ENCODE measurements around the gene PCK1. TPM values are rescaled to one million over a fixed set of nuclear protein-coding genes. Genes with fewer than 3 reads are reported as not detected.
A peak's percentile ranks its signal among the peaks of the same experiment; 100 is the strongest.

PCK1 gene
- total and polyA plus RNA-seq, 4 donors: 8.9 to 532 (median 314) TPM

GRCh38 chr20:57562541-57563465, 1.9 kb downstream of the PCK1 start (continued):
- TF ChIP-seq REST (IDR thresholded peaks at IDR 0.05) (peak; percentile 10), FOXA2 (IDR thresholded peaks at IDR 0.05) (peak; percentile 22), TAF1 (conservative IDR thresholded peaks at IDR 0.05) (no peak), SP1 (IDR thresholded peaks at IDR 0.05) (peak; percentile 14), FOXA1 (IDR thresholded peaks at IDR 0.05) (peak; percentile 52)
- TF ChIP-seq, protein P1, sequence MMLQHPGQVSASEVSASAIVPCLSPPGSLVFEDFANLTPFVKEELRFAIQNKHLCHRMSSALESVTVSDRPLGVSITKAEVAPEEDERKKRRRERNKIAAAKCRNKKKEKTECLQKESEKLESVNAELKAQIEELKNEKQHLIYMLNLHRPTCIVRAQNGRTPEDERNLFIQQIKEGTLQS (IDR thresholded peaks at IDR 0.05): no peak

DNA sequence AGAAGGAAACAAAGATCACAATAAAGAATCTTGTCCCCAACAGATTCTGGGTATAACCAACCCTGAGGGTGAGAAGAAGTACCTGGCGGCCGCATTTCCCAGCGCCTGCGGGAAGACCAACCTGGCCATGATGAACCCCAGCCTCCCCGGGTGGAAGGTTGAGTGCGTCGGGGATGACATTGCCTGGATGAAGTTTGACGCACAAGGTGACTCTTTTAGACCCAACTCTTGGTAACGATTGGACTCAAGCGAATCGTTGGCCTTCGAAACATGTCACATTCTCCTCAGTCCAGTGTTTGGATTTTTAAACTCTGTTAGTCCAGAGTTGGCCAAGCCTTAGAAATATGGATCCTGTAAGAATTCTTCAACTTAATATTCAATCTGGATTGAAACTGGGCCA, 2.6 kb downstream of the PCK1 start:
- Histone ChIP-seq H3K9me3 (ENCODE audit: control insufficient read depth in 4 of 4, low read length in 3 of 4) (no peaks in the 10 kb centered on the region), H3K36me3 (ENCODE audit: control insufficient read depth in 4 of 4, insufficient read depth in 3 of 4, low read depth in 1 of 4, low read length in 3 of 4) (peaks cover 0 to 5% (median 0%) of the 10 kb centered on the region in 4 donors), H3K4me3 (ENCODE audit: low read depth in 1 of 3, low read length in 3 of 3) (peak overlapping the region in 2 of 3 donors; percentile 15 to 67), H3K9ac (ENCODE audit: low read depth in 1 of 2, low read length in 2 of 2) (peak overlapping the region; percentile 40 to 90), H3K27ac (ENCODE audit: low read depth in 1 of 2, low read length in 2 of 2) (peak overlapping the region; percentile 86 to 89), H3K27me3 (ENCODE audit: control insufficient read depth in 4 of 4, insufficient read depth in 4 of 4, low read length in 3 of 4) (no peaks in the 10 kb centered on the region), H3K4me1 (ENCODE audit: control insufficient read depth in 4 of 4, insufficient read depth in 4 of 4, low read length in 3 of 4) (peaks cover under 1 to 45% (median 23%) of the 10 kb centered on the region in 4 donors)
- no peak for TF ChIP-seq TAF1 (conservative IDR thresholded peaks at IDR 0.05)
- TF ChIP-seq FOXA1 (IDR thresholded peaks at IDR 0.05): no peak
- no peak for TF ChIP-seq HNF4G (IDR thresholded peaks at IDR 0.05)
- TF ChIP-seq, protein P2, sequence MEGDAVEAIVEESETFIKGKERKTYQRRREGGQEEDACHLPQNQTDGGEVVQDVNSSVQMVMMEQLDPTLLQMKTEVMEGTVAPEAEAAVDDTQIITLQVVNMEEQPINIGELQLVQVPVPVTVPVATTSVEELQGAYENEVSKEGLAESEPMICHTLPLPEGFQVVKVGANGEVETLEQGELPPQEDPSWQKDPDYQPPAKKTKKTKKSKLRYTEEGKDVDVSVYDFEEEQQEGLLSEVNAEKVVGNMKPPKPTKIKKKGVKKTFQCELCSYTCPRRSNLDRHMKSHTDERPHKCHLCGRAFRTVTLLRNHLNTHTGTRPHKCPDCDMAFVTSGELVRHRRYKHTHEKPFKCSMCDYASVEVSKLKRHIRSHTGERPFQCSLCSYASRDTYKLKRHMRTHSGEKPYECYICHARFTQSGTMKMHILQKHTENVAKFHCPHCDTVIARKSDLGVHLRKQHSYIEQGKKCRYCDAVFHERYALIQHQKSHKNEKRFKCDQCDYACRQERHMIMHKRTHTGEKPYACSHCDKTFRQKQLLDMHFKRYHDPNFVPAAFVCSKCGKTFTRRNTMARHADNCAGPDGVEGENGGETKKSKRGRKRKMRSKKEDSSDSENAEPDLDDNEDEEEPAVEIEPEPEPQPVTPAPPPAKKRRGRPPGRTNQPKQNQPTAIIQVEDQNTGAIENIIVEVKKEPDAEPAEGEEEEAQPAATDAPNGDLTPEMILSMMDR (IDR thresholded peaks at IDR 0.05; ENCODE audit: low read depth, low read length, missing input control): no peak
- no peak for TF ChIP-seq SP1 (IDR thresholded peaks at IDR 0.05)
- TF ChIP-seq HNF4A (conservative IDR thresholded peaks at IDR 0.05): no peak
- TF ChIP-seq, protein P1 (IDR thresholded peaks at IDR 0.05): peak; percentile 11
- peak; percentile 58 for TF ChIP-seq REST (IDR thresholded peaks at IDR 0.05)
- TF ChIP-seq GABPA (IDR thresholded peaks at IDR 0.05 in 1 of 2, conservative IDR thresholded peaks at IDR 0.05 in 1 of 2): no peak
- no peak for TF ChIP-seq RXRA (IDR thresholded peaks at IDR 0.05)
- TF ChIP-seq MAX (IDR thresholded peaks at IDR 0.05): peak; percentile 22
- TF ChIP-seq FOXA2 (IDR thresholded peaks at IDR 0.05): no peak
- TF ChIP-seq, protein P3, sequence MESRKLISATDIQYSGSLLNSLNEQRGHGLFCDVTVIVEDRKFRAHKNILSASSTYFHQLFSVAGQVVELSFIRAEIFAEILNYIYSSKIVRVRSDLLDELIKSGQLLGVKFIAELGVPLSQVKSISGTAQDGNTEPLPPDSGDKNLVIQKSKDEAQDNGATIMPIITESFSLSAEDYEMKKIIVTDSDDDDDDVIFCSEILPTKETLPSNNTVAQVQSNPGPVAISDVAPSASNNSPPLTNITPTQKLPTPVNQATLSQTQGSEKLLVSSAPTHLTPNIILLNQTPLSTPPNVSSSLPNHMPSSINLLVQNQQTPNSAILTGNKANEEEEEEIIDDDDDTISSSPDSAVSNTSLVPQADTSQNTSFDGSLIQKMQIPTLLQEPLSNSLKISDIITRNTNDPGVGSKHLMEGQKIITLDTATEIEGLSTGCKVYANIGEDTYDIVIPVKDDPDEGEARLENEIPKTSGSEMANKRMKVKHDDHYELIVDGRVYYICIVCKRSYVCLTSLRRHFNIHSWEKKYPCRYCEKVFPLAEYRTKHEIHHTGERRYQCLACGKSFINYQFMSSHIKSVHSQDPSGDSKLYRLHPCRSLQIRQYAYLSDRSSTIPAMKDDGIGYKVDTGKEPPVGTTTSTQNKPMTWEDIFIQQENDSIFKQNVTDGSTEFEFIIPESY (IDR thresholded peaks at IDR 0.05): peak; percentile 2
- peak; percentile 50 to 56 for TF ChIP-seq EGR1 (IDR thresholded peaks at IDR 0.05; ENCODE audit: low read depth in 2 of 2)
- TF ChIP-seq NR2F2 (IDR thresholded peaks at IDR 0.05): no peak
- no peak for TF ChIP-seq JUND (IDR thresholded peaks at IDR 0.05)
- TF ChIP-seq RAD21 (IDR thresholded peaks at IDR 0.05): no peak
- peak; percentile 9 for TF ChIP-seq YY1 (IDR thresholded peaks at IDR 0.05)
- no peak for DNase-seq (ENCODE audit: low spot score)
- WGBS: 75% methylated on average over 12 of the region's 12 CpGs
